ENCODE data around the gene CHRNA4. TPM values are rescaled to one million over a fixed set of nuclear protein-coding genes. Genes with fewer than 3 reads are reported as not detected.

Gene CHRNA4
- 0.16 to 0.29 TPM (median 0.20 TPM) in 5 replicates for total RNA-seq (2022; extraction: Qiagen RNA extraction; ENCODE audit: low read depth)

GRCh38 chr20:63360850-63361518 lies at the start of gene CHRNA4:
TSS of gene CHRNA4 (minus strand) at chr20:63361349. CDS start at chr20:63361165, 184 bp downstream.

Other genes with a start within 250 kb of the CHRNA4 start
- gene YTHDF1, start 145.2 kb downstream of the CHRNA4 start, total RNA-seq (2022; extraction: Qiagen RNA extraction; ENCODE audit: low read depth), result 50.3 to 60.2 TPM (median 53.2 TPM) in 5 replicates
- gene BIRC7, start 125.4 kb downstream of the CHRNA4 start, total RNA-seq (2022; extraction: Qiagen RNA extraction; ENCODE audit: low read depth), result 1.9 to 4.4 TPM (median 3.2 TPM) in 5 replicates
- gene NKAIN4, start 106.9 kb downstream of the CHRNA4 start, total RNA-seq (2022; extraction: Qiagen RNA extraction; ENCODE audit: low read depth), result 6.3 to 10.3 TPM (median 6.7 TPM) in 5 replicates
- gene ARFGAP1, start 88.5 kb downstream of the CHRNA4 start, total RNA-seq (2022; extraction: Qiagen RNA extraction; ENCODE audit: low read depth), result 69.7 to 103 TPM (median 80.9 TPM) in 5 replicates
- 0.73 to 1.4 TPM (median 1.1 TPM) in 5 replicates for gene COL20A1, start 68.2 kb downstream of the CHRNA4 start, total RNA-seq (2022; extraction: Qiagen RNA extraction; ENCODE audit: low read depth)
- 0.50 to 0.68 TPM (median 0.60 TPM) in 5 replicates for gene KCNQ2, start 111.3 kb upstream of the CHRNA4 start, total RNA-seq (2022; extraction: Qiagen RNA extraction; ENCODE audit: low read depth)
- gene EEF1A2, start 137.7 kb upstream of the CHRNA4 start, total RNA-seq (2022; extraction: Qiagen RNA extraction; ENCODE audit: low read depth), result 136 to 164 TPM (median 141 TPM) in 5 replicates
- gene PPDPF, start 159.4 kb upstream of the CHRNA4 start, total RNA-seq (2022; extraction: Qiagen RNA extraction; ENCODE audit: low read depth), result 277 to 347 TPM (median 317 TPM) in 5 replicates
- 2.2 to 3.0 TPM (median 2.4 TPM) in 5 replicates for gene PTK6, start 176.0 kb upstream of the CHRNA4 start, total RNA-seq (2022; extraction: Qiagen RNA extraction; ENCODE audit: low read depth)
- gene SRMS, start 186.4 kb upstream of the CHRNA4 start, total RNA-seq (2022; extraction: Qiagen RNA extraction; ENCODE audit: low read depth), result not detected in 5 replicates
- gene FNDC11, start 192.8 kb upstream of the CHRNA4 start, total RNA-seq (2022; extraction: Qiagen RNA extraction; ENCODE audit: low read depth), result 0.09 to 0.30 TPM (median 0.24 TPM) in 4 of 5 replicates, not detected in the other
- gene HELZ2, start 212.9 kb upstream of the CHRNA4 start, total RNA-seq (2022; extraction: Qiagen RNA extraction; ENCODE audit: low read depth), result 7.7 to 10.0 TPM (median 9.7 TPM) in 5 replicates